ENCODE measurements around the gene TMEM115. TPM values are rescaled to one million over a fixed set of nuclear protein-coding genes. Genes with fewer than 3 reads are reported as not detected.

Gene TMEM115
- total and polyA plus RNA-seq, 9 of the 15 experiments (the other 6 are each of a cell fraction or from before 2014, with no cell fraction given), result 1.6 to 26.9 (median 14.1) TPM

- intact Hi-C loops (cut with micrococcal nuclease), result no loop called here
- ATAC-seq (no peak), FAIRE-seq (no peak), DNase-seq (ENCODE audit: extremely low read depth in 1 of 4, low spot score in 3 of 4) (no peak)
- no peak overlapping the region for H3K4me3 ChIP-seq
- ChIA-PET CTCF (ENCODE audit: low intra/inter-chr PET ratio) (no interaction called here), POLR2A (interaction anchor here (0.6 to 1.2 kb wide), 7 partner anchors 9 to 474 kb away, joined by 3 to 5 read pairs (median 3); partner anchors contain the start of genes HYAL1, IFRD2 and TUSC2)
- no peak overlapping the region for H3K4me2 ChIP-seq (ENCODE audit: insufficient read depth, low read length)
- no peaks in the 10 kb centered on the region for H3K27me3 ChIP-seq (ENCODE audit: control insufficient read depth in 2 of 2, insufficient read depth in 2 of 2, low read length in 2 of 2)
- H3K9me1 ChIP-seq (ENCODE audit: control insufficient read depth, insufficient read depth, low read length), result no peaks in the 10 kb centered on the region
- TF ChIP-seq TGIF2 (CRISPR knock-in tag; IDR thresholded peaks at IDR 0.05) (no peak), KDM1A (IDR thresholded peaks at IDR 0.05) (peak; percentile 35 to 57; a peak in 2 of 4 replicates), PYGO2 (tag; IDR thresholded peaks at IDR 0.05) (no peak), KLF6 (CRISPR knock-in tag; IDR thresholded peaks at IDR 0.05; ENCODE audit: borderline replicate concordance) (no peak), ZNF347 (CRISPR knock-in tag; IDR thresholded peaks at IDR 0.05; ENCODE audit: low read depth) (no peak), TBP (optimal IDR thresholded peaks at IDR 0.05; ENCODE audit: low read depth, low read length) (no peak), CHD2 (IDR thresholded peaks at IDR 0.05; ENCODE audit: low read depth, low read length) (no peak), JUND (IDR thresholded peaks at IDR 0.05; ENCODE audit: borderline replicate concordance, low read depth, low read length) (no peak), JUND (tag; IDR thresholded peaks at IDR 0.05; ENCODE audit: borderline replicate concordance, low read depth, low read length) (no peak), BCOR (IDR thresholded peaks at IDR 0.05) (peak; percentile 84), RCOR1 (IDR thresholded peaks at IDR 0.05; ENCODE audit: borderline replicate concordance in 1 of 2, low read depth in 2 of 2, low read length in 2 of 2) (0 out of 4 replicates have a peak, but pooled peaks of 1 of the 2 experiments have one; percentile 35), RBM25 (IDR thresholded peaks at IDR 0.05; ENCODE audit: low read depth, low read length, severe bottlenecking) (peak; percentile 87), ZBTB11 (CRISPR knock-in tag; IDR thresholded peaks at IDR 0.05) (no peak)
- TF ChIP-seq, protein P1, sequence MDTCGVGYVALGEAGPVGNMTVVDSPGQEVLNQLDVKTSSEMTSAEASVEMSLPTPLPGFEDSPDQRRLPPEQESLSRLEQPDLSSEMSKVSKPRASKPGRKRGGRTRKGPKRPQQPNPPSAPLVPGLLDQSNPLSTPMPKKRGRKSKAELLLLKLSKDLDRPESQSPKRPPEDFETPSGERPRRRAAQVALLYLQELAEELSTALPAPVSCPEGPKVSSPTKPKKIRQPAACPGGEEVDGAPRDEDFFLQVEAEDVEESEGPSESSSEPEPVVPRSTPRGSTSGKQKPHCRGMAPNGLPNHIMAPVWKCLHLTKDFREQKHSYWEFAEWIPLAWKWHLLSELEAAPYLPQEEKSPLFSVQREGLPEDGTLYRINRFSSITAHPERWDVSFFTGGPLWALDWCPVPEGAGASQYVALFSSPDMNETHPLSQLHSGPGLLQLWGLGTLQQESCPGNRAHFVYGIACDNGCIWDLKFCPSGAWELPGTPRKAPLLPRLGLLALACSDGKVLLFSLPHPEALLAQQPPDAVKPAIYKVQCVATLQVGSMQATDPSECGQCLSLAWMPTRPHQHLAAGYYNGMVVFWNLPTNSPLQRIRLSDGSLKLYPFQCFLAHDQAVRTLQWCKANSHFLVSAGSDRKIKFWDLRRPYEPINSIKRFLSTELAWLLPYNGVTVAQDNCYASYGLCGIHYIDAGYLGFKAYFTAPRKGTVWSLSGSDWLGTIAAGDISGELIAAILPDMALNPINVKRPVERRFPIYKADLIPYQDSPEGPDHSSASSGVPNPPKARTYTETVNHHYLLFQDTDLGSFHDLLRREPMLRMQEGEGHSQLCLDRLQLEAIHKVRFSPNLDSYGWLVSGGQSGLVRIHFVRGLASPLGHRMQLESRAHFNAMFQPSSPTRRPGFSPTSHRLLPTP (IDR thresholded peaks at IDR 0.05; ENCODE audit: borderline replicate concordance, extremely low read depth, insufficient read length), result no peak
- WGBS (ENCODE audit: insufficient coverage, low coverage, missing lambda C conversion rate), result 91% methylated on average over 15 of the region's 16 CpGs
- in situ Hi-C loops (cut with MboI), result no loop called here
- no peaks in the 10 kb centered on the region for H3K9me3 ChIP-seq (replicated peaks; ENCODE audit: control insufficient read depth, insufficient read depth, low read depth, low read length)
- peaks cover 33 to 77% of the 10 kb centered on the region in 2 experiments for H3K4me1 ChIP-seq (replicated peaks in 1 of 2; ENCODE audit: control insufficient read depth in 2 of 2, insufficient read depth in 2 of 2, low read length in 2 of 2)
- no TSS peak for BruUV-seq (replicated peaks)
- H3K36me3 ChIP-seq (ENCODE audit: control insufficient read depth, insufficient read depth, low read length), result peaks cover 23% of the 10 kb centered on the region; the same call in 2 of the 3 replicates
- H3K79me2 ChIP-seq (ENCODE audit: control insufficient read depth, insufficient read depth, low read length), result peaks cover 22% of the 10 kb centered on the region
- peak overlapping the region in 1 of 2 experiments; percentile 98; a peak in 2 of 4 replicates for H3K9ac ChIP-seq (ENCODE audit: insufficient read depth in 1 of 2, low read depth in 2 of 2, low read length in 2 of 2)
- no peak overlapping the region for H2AFZ ChIP-seq (ENCODE audit: low read depth, low read length)
- no peak overlapping the region; the same call in 2 of the 3 replicates for H3K27ac ChIP-seq (ENCODE audit: extremely low read depth, low read depth, low read length)
- no peaks in the 10 kb centered on the region for H4K20me1 ChIP-seq (replicated peaks; ENCODE audit: control insufficient read depth, insufficient read depth, low read length)
Observed at GRCh38 chr3:50319181-50319893, 40.0 kb downstream of the TMEM115 start.
